Stimulated activated CD4-positive, alpha-beta T cell treated with anti-CD3 and anti-CD28 coated beads, Interleukin-1b, Interleukin-23, amount 100 ng/mL, for 1 hour (primary cell): ENCODE data around the gene TIRAP.

Experiments used
- DNase-seq, 2 donors: peaks; one replicate each; pipeline ENCODE4 v3.0.0-alpha.2; 2020; ENCODE audit warnings: low read depth in 2 of 2

TIRAP gene

GRCh38 chr11:126327281-126328000 lies 44.5 kb downstream of the TIRAP start:
- DNase-seq, result no peak

DNA sequence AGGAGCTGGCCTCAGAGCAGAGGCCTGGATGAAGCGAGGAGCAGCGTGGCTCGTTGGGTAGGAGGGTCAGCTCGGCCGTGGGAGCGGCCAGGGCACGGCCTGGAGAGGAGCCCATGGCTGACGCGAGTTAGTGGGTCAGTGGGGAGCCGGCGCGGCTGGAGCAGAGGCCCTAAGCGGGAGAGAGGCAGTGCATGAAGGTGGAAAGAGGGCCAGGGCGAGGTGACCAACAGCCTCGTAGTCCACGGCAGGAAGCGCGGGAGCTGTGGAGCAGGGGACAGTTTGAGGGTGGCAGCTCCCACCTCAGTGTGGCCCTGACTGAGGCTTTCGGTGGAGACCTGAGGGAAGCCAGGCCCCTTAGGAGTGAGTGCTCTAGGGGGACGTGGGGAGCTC lies 45.1 kb downstream of the TIRAP start:
- no peak for DNase-seq

DNA sequence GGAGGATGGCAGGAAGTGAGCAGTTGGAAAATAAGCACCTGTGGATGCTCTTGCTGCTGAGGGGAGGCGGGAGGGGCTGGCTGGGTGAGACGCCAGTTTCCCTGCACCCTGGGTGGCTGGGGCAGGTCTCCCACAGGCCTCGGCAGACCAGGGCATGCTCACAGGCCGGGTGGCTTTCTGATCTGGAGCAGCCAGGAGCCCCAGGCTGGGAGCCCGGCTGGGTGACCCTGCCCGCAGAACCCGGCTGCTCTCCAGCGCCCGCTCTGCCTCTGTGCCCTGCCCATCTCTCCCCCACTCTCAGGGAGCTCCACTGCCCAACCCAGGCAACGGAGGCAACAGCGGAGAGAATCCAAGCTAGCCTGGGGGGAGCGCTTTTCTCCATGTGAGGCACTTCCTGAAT lies 45.6 kb downstream of the TIRAP start:
- no peak for DNase-seq

GRCh38 chr11:126328938-126329643 lies 46.2 kb downstream of the TIRAP start:
- no peak for DNase-seq

DNA sequence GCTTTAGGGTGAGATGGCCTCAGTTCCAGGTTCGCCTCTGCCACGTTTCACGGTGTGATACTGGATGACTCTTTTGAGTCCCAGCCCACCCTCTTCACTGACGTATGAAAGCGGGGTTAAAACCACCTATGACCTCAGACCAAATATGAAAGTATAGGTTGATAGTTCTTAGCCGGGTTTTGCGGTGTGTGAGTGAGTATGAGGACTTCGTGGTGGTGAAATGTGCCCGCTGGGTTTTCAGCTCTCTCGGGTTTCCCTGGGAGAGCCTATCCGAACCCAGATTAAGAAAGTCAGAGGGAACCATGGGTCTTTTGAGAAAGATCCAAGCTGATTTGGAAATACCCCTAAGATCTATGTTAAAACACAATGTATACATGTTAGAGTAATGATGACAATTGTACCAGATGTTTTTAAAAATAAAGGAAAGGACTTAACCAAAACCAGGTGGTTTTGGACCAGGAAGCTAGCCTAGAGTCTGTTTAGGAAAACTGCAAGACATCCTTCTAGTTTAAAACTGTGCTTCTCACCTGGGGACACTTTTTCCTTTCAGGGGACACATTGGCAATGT lies 46.8 kb downstream of the TIRAP start:
- no peak for DNase-seq

- DNase-seq, result no peak
Observed at GRCh38 chr11:126331286-126331685, 48.4 kb downstream of the TIRAP start.

- DNase-seq, result no peak
Observed at GRCh38 chr11:126332221-126332711, 49.4 kb downstream of the TIRAP start.

DNA sequence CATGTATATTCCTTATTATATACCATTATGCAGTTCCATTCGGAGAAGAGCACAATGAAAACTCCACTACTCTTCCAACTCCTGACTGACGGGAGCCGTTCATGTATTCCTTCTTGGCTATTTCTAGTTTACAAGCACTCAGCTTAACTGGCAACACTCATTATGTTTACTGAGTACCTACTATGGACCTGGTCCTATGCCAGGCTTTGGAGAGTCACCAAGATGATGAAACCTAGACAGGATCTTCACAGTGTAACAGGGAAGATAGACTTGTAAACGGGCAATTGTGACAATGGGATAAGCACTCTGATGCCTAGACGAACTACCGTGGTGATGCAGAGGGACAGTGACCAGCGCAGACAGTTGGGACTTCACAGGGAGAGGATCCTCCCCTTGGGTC lies 50.2 kb downstream of the TIRAP start:
- DNase-seq, result no peak

GRCh38 chr11:126334659-126335462 lies 52.0 kb downstream of the TIRAP start:
- no peak for DNase-seq

- no peak for DNase-seq
Observed at GRCh38 chr11:126335463-126335760, 52.5 kb downstream of the TIRAP start.

- DNase-seq, result no peak
Observed at GRCh38 chr11:126336138-126336541, 53.2 kb downstream of the TIRAP start.

DNA sequence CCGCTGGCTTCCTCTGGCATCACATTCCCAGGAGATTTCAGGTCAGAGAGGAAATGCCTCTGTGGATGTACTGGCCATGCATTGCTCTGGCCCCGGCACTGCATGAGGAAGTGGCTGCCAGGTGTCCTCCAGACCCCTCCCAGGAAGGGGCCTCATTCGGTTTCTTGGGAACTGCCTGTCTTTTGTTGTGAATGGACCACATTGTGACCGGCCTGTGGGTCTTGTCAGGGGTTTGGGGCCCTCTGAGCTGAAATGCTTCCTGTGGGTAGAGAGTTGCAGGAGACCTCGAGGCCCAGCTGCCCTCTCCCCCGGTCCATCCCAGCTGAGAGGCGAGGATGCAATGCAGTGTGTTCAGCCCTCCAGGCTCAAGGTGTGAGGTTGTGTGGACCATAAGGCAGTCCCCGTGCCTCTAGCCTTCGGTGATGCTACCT lies 53.8 kb downstream of the TIRAP start:
- DNase-seq, result no peak

DNA sequence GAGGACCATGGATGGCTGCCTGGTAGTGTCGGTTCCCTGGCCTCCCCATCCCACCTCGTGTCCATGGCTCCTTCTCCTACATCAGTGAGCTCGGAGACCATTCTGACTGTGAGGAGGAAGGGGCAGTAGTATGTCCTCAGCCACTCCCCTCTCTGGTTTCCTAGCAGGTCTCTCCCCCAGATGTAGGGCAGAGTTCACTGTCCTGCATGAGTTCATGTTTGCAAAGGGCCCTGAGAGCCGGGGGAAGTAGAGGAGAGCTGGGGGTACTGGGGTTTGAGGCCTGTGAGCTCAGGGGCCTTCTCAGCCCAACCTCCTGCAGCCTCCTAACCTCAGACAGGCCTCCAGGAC lies 54.2 kb downstream of the TIRAP start:
- no peak for DNase-seq

- DNase-seq, result no peak
Observed at GRCh38 chr11:126337474-126338241, 54.8 kb downstream of the TIRAP start.

- no peak for DNase-seq
Observed at GRCh38 chr11:126338346-126339055, 55.6 kb downstream of the TIRAP start.

DNA sequence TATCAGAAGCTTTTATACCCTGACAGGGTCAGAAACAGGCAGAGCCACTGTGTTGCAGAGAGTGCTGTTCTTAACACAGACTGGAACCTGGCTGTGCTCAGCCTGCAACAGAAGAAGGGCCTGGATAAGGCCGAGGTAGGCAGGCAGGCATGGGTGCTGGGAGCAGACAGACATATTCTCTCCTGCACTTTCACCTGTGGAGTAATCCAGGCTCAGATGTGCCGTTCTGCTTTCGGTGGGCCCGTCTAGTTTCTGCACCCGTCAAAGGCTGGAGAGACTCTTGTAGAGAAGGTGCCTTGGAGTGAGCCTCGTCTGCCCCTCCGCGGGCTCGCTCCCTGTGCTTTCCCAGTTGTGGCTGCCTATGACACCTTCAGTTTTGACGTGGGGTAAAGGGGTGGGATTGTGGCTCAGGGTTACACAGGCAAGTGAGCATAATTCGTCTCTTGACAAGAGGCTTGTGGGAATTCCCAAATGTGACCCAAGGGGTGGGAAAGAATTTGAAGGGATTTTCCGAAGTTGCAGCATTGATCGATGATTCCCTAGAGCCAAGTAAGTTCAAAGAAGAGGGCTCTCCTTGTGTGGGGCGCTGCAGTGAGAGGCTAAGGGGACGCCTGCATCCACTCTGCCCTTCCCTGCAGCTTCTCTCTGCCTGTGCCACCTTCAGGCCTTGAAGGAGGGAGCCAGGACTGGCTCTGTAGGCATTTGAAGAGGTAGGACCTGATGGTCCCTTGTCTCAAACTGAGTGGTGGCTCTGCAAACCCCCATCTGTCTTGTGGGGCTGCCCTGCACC lies 56.4 kb downstream of the TIRAP start:
- no peak for DNase-seq

GRCh38 chr11:126339863-126340434 lies 57.1 kb downstream of the TIRAP start:
- no peak for DNase-seq

DNA sequence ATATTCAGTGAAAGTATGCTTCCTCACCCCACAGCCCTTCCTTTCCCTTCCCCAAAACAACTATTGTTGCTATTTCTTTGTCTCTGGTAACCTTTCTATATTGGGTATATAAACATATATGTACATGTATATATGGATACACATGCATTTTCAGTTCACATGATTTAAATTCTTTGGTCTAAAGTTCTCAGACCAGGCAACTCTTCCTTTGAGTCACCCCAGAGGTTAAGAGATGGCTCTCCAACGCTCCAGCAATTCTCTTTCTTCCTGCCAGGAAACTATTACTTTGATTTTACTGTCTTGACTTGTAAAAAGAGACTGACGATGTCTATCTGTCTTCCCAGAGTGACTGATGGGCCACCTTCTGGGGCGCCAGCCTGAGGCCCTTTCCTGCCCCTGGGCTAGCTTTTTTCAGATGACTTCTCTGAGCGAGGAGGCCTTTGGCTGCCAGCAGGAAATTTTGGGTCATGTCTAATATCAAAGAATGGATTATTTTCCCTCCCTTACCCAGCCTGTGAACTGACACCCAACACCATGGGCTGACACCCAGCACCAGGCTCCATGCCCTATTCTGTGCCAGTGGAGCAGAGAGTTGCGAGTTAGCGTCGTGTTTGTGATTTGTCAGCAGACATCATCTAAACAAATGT lies 58.2 kb downstream of the TIRAP start:
- no peak for DNase-seq

DNA sequence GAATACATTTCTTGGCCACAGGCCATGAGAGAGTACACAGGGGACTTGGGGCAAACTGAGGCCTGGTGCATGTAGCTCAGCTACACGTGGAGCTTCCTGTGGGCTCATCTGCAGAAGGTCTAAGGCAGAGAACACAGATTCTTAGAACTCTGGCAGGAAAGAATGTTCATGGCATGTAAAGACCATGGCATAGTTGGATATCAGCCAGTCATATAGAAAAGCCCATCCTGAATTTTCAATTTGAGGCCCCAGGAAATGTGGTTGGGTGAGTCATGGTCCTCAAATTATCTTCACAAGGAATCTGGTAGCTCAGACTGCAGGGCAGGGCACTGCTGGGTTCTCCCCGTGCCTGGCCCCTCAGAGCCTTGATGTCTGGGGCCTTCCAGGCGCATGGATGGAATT lies 58.9 kb downstream of the TIRAP start:
- no peak for DNase-seq
